Nephron progenitor cell (in vitro differentiated cells): ENCODE results near the gene GALNT14.
A peak's percentile ranks its signal among the peaks of the same experiment; 100 is the strongest.

Experiments
- DNase-seq: peaks from one replicate; pipeline ENCODE4 v3.0.0; 2021
- H3K27ac Mint-ChIP-seq: 2 replicates; pipeline ENCODE4 v1.8.0; 2021; ENCODE audit warnings: mild to moderate bottlenecking, moderate library complexity, mixed read lengths
- H3K27me3 Mint-ChIP-seq: 2 replicates; pipeline ENCODE4 v1.8.0; 2021; ENCODE audit warnings: mild to moderate bottlenecking, low read depth, mixed read lengths; ENCODE audit not compliant: poor library complexity
- H3K36me3 Mint-ChIP-seq: 2 replicates; pipeline ENCODE4 v1.8.0; 2021; ENCODE audit warnings: low read depth, mixed read lengths
- H3K4me1 Mint-ChIP-seq: 2 replicates; pipeline ENCODE4 v1.8.0; 2021; ENCODE audit warnings: mixed read lengths
- H3K4me3 Mint-ChIP-seq: 2 replicates; pipeline ENCODE4 v1.8.0; 2021; ENCODE audit warnings: mild to moderate bottlenecking, moderate library complexity, mixed read lengths
- H3K9me3 Mint-ChIP-seq: 2 replicates; pipeline ENCODE4 v1.8.0; 2021; ENCODE audit warnings: mild to moderate bottlenecking, moderate library complexity, mixed read lengths
- CTCF ChIP-seq: fragments of 200-600 bp; sonication (generic); IDR thresholded peaks from 2 replicates; pipeline ENCODE4 v1.5.0; 2021; ENCODE audit warnings: antibody characterized with exemption

GALNT14 gene

GRCh38 chr2:30942419-30942818, 195.8 kb downstream of the GALNT14 start:
- Mint-ChIP-seq H3K36me3 (no peaks in the 10 kb centered on the region), H3K4me1 (peaks cover 39% of the 10 kb centered on the region), H3K27me3 (peaks cover 25% of the 10 kb centered on the region), H3K27ac (no peak overlapping the region), H3K9me3 (no peaks in the 10 kb centered on the region), H3K4me3 (no peak overlapping the region)
- TF ChIP-seq CTCF, result no peak
- no peak for DNase-seq

- Mint-ChIP-seq H3K36me3 (no peaks in the 10 kb centered on the region), H3K9me3 (no peaks in the 10 kb centered on the region), H3K27me3 (peaks cover 20% of the 10 kb centered on the region), H3K27ac (no peak overlapping the region), H3K4me3 (no peak overlapping the region), H3K4me1 (peaks cover 39% of the 10 kb centered on the region)
- no peak for TF ChIP-seq CTCF
- DNase-seq, result peak; percentile 12
Measured at GRCh38 chr2:30940839-30941238, 197.4 kb downstream of the GALNT14 start.

- no peak overlapping the region for H3K4me3 Mint-ChIP-seq
- H3K27ac Mint-ChIP-seq, result peak overlapping the region; percentile 2
- H3K9me3 Mint-ChIP-seq, result no peaks in the 10 kb centered on the region
- no peak for TF ChIP-seq CTCF
- no peaks in the 10 kb centered on the region for H3K36me3 Mint-ChIP-seq
- H3K4me1 Mint-ChIP-seq, result peaks cover 39% of the 10 kb centered on the region
- peaks cover 20% of the 10 kb centered on the region for H3K27me3 Mint-ChIP-seq
- DNase-seq, result no peak
Measured at GRCh38 chr2:30939364-30939763, 198.9 kb downstream of the GALNT14 start.

GRCh38 chr2:30938196-30938595, 200.0 kb downstream of the GALNT14 start:
- H3K4me3 Mint-ChIP-seq, result no peak overlapping the region
- H3K36me3 Mint-ChIP-seq, result no peaks in the 10 kb centered on the region
- H3K9me3 Mint-ChIP-seq, result no peaks in the 10 kb centered on the region
- no peak overlapping the region for H3K27ac Mint-ChIP-seq
- no peak for DNase-seq
- no peak for TF ChIP-seq CTCF
- peaks cover 22% of the 10 kb centered on the region for H3K27me3 Mint-ChIP-seq
- H3K4me1 Mint-ChIP-seq, result peaks cover 36% of the 10 kb centered on the region

GRCh38 chr2:30936977-30937376, 201.3 kb downstream of the GALNT14 start:
- Mint-ChIP-seq H3K4me1 (peaks cover 25% of the 10 kb centered on the region), H3K9me3 (no peaks in the 10 kb centered on the region), H3K27me3 (peaks cover 15% of the 10 kb centered on the region), H3K4me3 (no peak overlapping the region), H3K27ac (no peak overlapping the region), H3K36me3 (no peaks in the 10 kb centered on the region)
- DNase-seq, result no peak
- TF ChIP-seq CTCF, result no peak

GRCh38 chr2:30935795-30936194, 202.4 kb downstream of the GALNT14 start:
- no peak for DNase-seq
- Mint-ChIP-seq H3K36me3 (no peaks in the 10 kb centered on the region), H3K27me3 (peaks cover 17% of the 10 kb centered on the region), H3K27ac (no peak overlapping the region), H3K4me3 (no peak overlapping the region), H3K9me3 (no peaks in the 10 kb centered on the region), H3K4me1 (peaks cover 14% of the 10 kb centered on the region)
- no peak for TF ChIP-seq CTCF
